Mucosa of descending colon (tissue), 3 donors: ENCODE data around the gene NRSN2. TPM values are rescaled to one million over a fixed set of nuclear protein-coding genes. Genes with fewer than 3 reads are reported as not detected.
A peak's percentile ranks its signal among the peaks of the same experiment; 100 is the strongest.

ENCODE experiments used
- ATAC-seq: fragments of 200-7000 bp; cut with Tn5 transposase; one replicate; pipeline ENCODE4 v1.9.1; 2020; ENCODE audit warnings: mild to moderate bottlenecking, moderate library complexity
- DNase-seq, 3 donors: peaks; one replicate each; pipeline ENCODE4 v3.0.0-alpha.2; 2020
- H3K36me3 ChIP-seq: fragments of 200-600 bp; one replicate; pipeline ENCODE4 v1.8.0; 2021; ENCODE audit warnings: low read depth, mild to moderate bottlenecking
- H3K4me1 ChIP-seq: fragments of 200-600 bp; one replicate; pipeline ENCODE4 v1.8.0; 2021; ENCODE audit warnings: low read depth, mild to moderate bottlenecking
- H3K4me3 ChIP-seq: fragments of 200-600 bp; one replicate; pipeline ENCODE4 v1.8.0; 2021; ENCODE audit warnings: mild to moderate bottlenecking
- H3K9me3 ChIP-seq: fragments of 200-600 bp; one replicate; pipeline ENCODE4 v1.8.0; 2021; ENCODE audit warnings: mild to moderate bottlenecking
- intact Hi-C, 2 donors: fragments of 100-400 bp; cut with DNase I in 1 of 2; cut with micrococcal nuclease in 1 of 2; formaldehyde crosslinking; loops; one replicate each; pipeline versions ENCODE4 v1.11.0 to v1.11.1; 2022; cut with DNase I, micrococcal nuclease
- total RNA-seq, 3 donors: library from RNA; stranded (reverse); fragmentation: NEBNext Ultra II Directional in 2 of 3; extraction: Animal tissue kit (Norgen Biotek cat#: 25700) in 2 of 3; gene quantifications; one replicate each; pipeline versions ENCODE4 v1.2.1 to v1.2.4, GENCODE V29; 2021 to 2023
- TF ChIP-seq, protein P1 (sequence below): fragments of 200-600 bp; IDR thresholded peaks from one replicate; pipeline ENCODE4 v1.8.0; 2022; ENCODE audit warnings: antibody characterized with exemption, mild to moderate bottlenecking
- donor health status: DM: no; HTN: no; CAD: no; lungs with moderate emphysema.
- donor health status: DM: no; HTN: no; CAD: no.
- donor health status: DM: no; HTN: yes; CAD: no.

Gene NRSN2
- total RNA-seq, 3 donors from 2014 or later = 8.7 to 21.1 (median 13.1) TPM

DNA sequence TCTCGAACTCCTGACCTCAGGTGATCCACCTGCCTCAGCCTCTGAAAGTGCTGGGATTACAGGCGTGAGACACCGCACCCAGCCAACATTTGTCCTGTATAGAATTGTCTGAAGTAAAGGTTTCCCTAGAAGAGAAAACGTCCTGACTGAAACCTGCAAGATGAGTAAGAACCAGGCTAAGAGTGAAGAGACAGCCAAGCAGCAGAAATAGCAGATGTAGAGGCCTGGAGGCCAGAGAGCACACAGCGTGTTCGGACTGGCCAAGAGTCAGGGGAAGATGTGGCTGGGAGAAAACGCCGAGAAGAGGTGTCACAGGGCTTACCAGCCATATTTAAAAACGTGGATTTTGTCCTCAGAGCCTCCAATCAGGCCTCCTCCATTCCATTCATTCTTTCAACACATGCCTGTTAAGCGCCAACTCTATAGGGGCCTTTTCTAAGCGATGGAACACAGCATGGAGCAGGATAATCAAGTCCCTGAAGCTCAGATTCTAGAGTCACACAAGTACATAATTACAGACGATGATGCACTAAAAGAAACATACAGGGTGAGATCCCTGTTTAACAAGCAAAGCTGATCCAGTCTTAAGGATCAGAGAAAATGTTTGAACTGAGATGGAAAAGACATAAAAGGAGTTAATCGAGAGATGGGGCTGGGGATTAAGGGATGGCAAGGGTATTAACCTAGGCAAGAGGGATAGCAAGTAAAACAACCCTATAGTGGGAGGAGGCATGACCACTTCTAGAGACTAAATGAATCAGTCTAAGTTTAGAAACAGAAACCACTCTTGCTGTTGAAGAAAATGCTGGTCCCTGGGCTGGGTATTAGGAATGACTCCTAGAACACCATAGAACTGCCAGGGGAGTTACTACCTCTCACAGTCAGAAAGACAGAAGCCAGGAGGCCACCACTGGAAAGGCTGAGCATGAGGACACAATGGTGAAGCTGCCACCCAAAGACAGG is 44.7 kb upstream of the NRSN2 start:
- H3K4me1 ChIP-seq = peaks cover 15% of the 10 kb centered on the region
- TF ChIP-seq, protein P1, sequence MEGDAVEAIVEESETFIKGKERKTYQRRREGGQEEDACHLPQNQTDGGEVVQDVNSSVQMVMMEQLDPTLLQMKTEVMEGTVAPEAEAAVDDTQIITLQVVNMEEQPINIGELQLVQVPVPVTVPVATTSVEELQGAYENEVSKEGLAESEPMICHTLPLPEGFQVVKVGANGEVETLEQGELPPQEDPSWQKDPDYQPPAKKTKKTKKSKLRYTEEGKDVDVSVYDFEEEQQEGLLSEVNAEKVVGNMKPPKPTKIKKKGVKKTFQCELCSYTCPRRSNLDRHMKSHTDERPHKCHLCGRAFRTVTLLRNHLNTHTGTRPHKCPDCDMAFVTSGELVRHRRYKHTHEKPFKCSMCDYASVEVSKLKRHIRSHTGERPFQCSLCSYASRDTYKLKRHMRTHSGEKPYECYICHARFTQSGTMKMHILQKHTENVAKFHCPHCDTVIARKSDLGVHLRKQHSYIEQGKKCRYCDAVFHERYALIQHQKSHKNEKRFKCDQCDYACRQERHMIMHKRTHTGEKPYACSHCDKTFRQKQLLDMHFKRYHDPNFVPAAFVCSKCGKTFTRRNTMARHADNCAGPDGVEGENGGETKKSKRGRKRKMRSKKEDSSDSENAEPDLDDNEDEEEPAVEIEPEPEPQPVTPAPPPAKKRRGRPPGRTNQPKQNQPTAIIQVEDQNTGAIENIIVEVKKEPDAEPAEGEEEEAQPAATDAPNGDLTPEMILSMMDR = no peak
- ATAC-seq (no peak), DNase-seq (no peak)
- H3K9me3 ChIP-seq = no peaks in the 10 kb centered on the region
- intact Hi-C loops = no loop called here
- no peak overlapping the region for H3K4me3 ChIP-seq
- no peaks in the 10 kb centered on the region for H3K36me3 ChIP-seq

DNA sequence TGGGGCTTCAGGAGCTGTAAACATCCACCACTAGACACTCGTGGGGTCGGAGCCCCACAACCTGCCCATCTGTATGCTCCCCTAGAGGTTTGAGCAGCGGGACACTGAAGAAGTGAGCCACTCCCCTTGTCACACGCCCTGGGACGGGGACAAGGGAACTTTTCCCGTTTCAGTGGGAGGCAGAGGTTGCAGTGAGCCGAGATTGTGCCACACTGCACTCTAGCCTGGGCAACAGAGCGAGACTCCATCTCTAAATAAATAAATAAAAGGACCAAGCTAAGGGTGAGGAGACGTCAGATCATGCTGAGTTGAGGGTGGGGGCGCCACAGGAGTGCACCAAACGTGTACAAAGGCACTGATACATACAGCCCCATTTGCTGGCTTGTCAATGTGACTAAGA is 41.2 kb upstream of the NRSN2 start:
- intact Hi-C loops = no loop called here
- Histone ChIP-seq H3K4me3 (no peak overlapping the region), H3K9me3 (no peaks in the 10 kb centered on the region), H3K36me3 (no peaks in the 10 kb centered on the region), H3K4me1 (peaks cover 2% of the 10 kb centered on the region)
- DNase-seq (no peak), ATAC-seq (no peak)
- TF ChIP-seq, protein P1 = no peak

DNA sequence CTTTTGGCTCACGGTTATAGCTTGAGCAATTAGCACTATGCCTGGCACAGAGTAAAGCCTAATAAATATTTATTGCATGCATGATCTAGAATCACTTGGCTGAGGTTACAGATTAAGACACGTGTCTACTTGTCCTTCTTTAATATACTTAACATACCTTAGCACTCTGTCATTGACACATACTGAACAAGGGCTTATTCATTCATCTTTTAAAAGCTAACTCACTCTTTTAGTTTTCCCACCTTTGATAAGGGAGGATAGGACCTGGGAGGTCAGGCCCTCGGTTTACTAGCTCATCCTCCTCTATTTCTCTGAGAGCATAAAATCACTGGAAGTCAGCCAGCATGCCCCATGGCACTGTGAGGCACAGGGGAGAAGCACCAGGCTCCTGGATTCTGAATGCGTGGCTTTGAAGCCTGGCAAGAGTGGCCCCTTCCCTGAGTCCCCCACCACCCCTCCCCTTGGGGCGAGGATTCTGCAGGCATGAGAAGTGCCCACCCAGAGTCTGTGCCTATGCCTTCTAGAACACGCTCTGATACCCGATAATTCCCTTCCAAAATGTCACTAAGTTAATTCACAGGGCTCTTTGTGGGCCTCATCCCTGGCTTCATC is 38.4 kb upstream of the NRSN2 start:
- DNase-seq = no peak
- no peak for ATAC-seq
- Histone ChIP-seq H3K9me3 (no peaks in the 10 kb centered on the region), H3K4me3 (no peak overlapping the region), H3K4me1 (peaks cover 2% of the 10 kb centered on the region), H3K36me3 (no peaks in the 10 kb centered on the region)
- intact Hi-C loops = no loop called here
- TF ChIP-seq, protein P1 = no peak

DNA sequence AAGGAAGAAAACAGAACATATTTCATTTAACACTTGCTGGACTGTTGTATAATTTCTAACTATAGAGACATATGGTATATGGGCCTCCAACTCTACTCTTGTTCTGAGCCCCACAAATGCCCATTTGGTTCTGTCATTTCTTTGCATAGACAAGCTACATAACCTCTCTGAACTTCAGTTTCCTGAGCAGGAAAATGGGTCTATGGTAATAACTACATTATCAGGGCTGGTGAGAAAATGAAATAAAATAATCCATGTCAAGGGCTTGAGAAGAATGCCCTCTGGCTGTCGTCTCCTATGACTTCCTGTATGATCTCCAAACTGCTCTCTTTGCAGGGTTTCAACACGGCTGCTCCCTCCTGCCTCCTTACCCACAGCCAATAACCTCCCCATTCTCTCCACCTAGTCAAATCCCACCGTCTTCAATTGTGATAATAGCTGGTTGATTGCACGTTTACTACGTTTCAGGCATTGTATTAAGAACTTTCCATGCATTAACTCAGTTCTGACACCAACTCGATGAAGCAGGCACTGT is 37.5 kb upstream of the NRSN2 start:
- Histone ChIP-seq H3K36me3 (no peaks in the 10 kb centered on the region), H3K9me3 (no peaks in the 10 kb centered on the region), H3K4me3 (no peak overlapping the region), H3K4me1 (peaks cover 2% of the 10 kb centered on the region)
- TF ChIP-seq, protein P1 = no peak
- DNase-seq (no peak), ATAC-seq (no peak)
- intact Hi-C loops = no loop called here

DNA sequence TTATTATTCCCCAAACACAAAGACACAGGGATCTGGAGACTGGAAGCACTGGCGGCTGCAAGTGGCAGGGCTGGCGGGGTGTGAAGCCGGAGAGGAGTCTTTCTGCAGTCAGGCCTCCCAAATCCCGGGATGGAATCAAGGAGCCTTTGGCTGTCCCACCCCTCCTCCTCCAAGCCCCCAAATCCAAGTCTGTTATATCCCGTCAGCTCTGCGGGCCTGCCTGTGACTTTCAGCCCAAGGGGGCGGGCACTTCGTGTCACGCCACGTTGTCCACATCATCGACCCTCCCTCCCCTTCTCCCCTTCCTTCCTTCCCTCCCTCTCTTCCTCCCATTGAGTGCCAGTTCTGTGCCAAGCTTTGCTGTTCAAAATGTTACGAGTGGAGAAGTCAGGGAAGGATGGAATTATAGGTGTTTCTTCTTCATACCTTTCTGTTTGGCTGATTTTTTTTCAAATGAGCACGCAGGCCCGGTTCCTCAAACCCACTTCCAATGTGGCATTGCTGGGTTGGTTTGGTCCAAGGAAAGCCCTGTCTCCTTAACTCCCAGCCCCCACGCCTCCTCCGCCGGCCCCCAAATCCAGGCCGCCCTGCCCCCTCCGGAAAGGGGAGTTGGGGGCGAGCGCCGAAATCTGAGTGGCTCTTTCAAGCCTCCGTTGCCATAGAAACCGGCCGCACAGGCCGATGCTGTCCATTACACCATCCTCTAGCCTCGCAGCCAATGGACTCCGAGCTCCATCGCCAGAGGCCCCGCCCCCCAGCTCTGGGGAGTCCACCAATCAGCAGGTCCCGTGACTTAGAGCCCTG is 36.9 kb upstream of the NRSN2 start:
- TF ChIP-seq, protein P1 = no peak

More for the DNA sequence above, 36.9 kb upstream of the NRSN2 start:
- intact Hi-C loops = no loop called here
- ATAC-seq (peak; percentile 95), DNase-seq (peak; percentile 85 to 93 (median 86))
- no peaks in the 10 kb centered on the region for H3K36me3 ChIP-seq
- H3K4me1 ChIP-seq = no peaks in the 10 kb centered on the region
- no peaks in the 10 kb centered on the region for H3K9me3 ChIP-seq
- no peak overlapping the region for H3K4me3 ChIP-seq
